Measurements from ENCODE around the gene ZNF763.
"Not testable (repeated sequence)": the region's sequence is repeated elsewhere in the genome, so short reads cannot be mapped to it uniquely, and the experiment has no call there.

ZNF763 gene

DNA sequence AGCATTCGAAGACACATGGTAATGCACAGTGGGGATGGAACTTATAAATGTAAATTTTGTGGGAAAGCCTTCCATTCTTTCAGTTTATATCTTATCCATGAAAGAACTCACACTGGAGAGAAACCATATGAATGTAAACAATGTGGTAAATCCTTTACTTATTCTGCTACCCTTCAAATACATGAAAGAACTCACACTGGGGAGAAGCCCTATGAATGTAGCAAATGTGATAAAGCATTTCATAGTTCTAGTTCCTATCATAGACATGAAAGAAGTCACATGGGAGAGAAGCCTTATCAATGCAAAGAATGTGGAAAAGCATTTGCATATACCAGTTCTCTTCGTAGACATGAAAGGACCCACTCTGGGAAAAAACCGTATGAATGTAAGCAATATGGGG lies 16.2 kb upstream of the ZNF763 start:
- no CpG with 5 or more reads among the region's 3 CpGs for WGBS (ENCODE audit: insufficient coverage)
- POLR2A ChIA-PET: no interaction called here
- peaks cover 35 to 94% (median 69%) of the 10 kb centered on the region in 4 experiments for H3K36me3 ChIP-seq (ENCODE audit: control insufficient read depth in 4 of 4, insufficient read depth in 4 of 4, low read length in 3 of 4)
- CTCF ChIA-PET: no interaction called here
- H3K27ac ChIP-seq (ENCODE audit: insufficient read depth in 1 of 2, low read depth in 1 of 2, low read length in 2 of 2, poor library complexity in 1 of 2, severe bottlenecking in 2 of 2): no peak overlapping the region
- no peaks in the 10 kb centered on the region for H3K4me1 ChIP-seq (ENCODE audit: control extremely low read depth in 1 of 4, control insufficient read depth in 4 of 4, insufficient read depth in 4 of 4, low read length in 3 of 4)
- peaks cover 26 to 98% (median 87%) of the 10 kb centered on the region in 5 experiments for H3K9me3 ChIP-seq (ENCODE audit: control extremely low read depth in 1 of 5, control insufficient read depth in 4 of 5, insufficient read depth in 2 of 5, low read depth in 1 of 5, low read length in 4 of 5)
- DNase-seq: peak in 1 of 3 donors; percentile 30
- no peak overlapping the region for H3K4me3 ChIP-seq (ENCODE audit: control insufficient read depth in 1 of 7, extremely low read depth in 1 of 7, insufficient read depth in 4 of 7, low read depth in 2 of 7, low read length in 6 of 7)
- no peaks in the 10 kb centered on the region for H3K27me3 ChIP-seq (replicated peaks in 2 of 5; ENCODE audit: control insufficient read depth in 4 of 5, insufficient read depth in 5 of 5, low read length in 4 of 5)

DNA sequence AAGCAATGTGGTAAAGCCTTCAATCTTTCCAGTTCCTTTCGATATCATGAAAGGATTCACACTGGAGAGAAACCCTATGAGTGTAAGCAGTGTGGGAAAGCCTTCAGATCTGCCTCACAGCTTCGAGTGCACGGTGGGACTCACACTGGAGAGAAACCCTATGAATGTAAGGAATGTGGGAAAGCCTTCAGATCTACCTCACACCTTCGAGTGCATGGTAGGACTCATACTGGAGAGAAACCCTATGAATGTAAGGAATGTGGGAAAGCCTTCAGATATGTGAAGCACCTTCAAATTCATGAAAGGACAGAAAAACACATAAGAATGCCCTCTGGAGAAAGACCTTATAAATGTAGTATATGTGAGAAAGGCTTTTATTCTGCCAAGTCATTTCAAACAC lies 15.6 kb upstream of the ZNF763 start:
- 100% methylated on average over 3 of the region's 4 CpGs for WGBS (ENCODE audit: insufficient coverage)
- POLR2A ChIA-PET: no interaction called here
- Histone ChIP-seq H3K9me3 (ENCODE audit: control extremely low read depth in 1 of 5, control insufficient read depth in 4 of 5, insufficient read depth in 2 of 5, low read depth in 1 of 5, low read length in 4 of 5) (peaks cover 25 to 96% (median 84%) of the 10 kb centered on the region in 5 experiments), H3K4me1 (ENCODE audit: control extremely low read depth in 1 of 4, control insufficient read depth in 4 of 4, insufficient read depth in 4 of 4, low read length in 3 of 4) (no peaks in the 10 kb centered on the region), H3K27me3 (replicated peaks in 2 of 5; ENCODE audit: control insufficient read depth in 4 of 5, insufficient read depth in 5 of 5, low read length in 4 of 5) (no peaks in the 10 kb centered on the region), H3K27ac (ENCODE audit: insufficient read depth in 1 of 2, low read depth in 1 of 2, low read length in 2 of 2, poor library complexity in 1 of 2, severe bottlenecking in 2 of 2) (no peak overlapping the region), H3K4me3 (ENCODE audit: control insufficient read depth in 1 of 7, extremely low read depth in 1 of 7, insufficient read depth in 4 of 7, low read depth in 2 of 7, low read length in 6 of 7) (no peak overlapping the region), H3K36me3 (ENCODE audit: control insufficient read depth in 4 of 4, insufficient read depth in 4 of 4, low read length in 3 of 4) (peaks cover 32 to 89% (median 67%) of the 10 kb centered on the region in 4 experiments)
- peak; percentile 7 to 58 (median 34) for DNase-seq
- CTCF ChIA-PET: no interaction called here

DNA sequence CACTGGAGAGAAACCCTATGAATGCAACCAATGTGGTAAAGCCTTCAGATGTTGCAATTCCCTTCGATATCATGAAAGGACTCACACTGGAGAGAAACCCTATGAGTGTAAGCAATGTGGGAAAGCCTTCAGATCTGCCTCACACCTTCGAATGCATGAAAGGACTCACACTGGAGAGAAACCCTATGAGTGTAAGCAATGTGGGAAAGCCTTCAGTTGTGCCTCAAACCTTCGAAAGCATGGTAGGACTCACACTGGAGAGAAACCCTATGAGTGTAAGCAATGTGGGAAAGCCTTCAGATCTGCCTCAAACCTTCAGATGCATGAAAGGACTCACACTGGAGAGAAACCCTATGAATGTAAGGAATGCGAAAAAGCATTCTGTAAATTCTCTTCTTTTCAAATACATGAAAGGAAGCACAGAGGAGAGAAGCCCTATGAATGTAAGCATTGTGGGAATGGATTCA lies 15.2 kb upstream of the ZNF763 start:
- DNase-seq: peak in 1 of 3 donors; percentile 27
- H3K4me1 ChIP-seq (ENCODE audit: control extremely low read depth in 1 of 4, control insufficient read depth in 4 of 4, insufficient read depth in 4 of 4, low read length in 3 of 4); POLR2A ChIA-PET; H3K27ac ChIP-seq (ENCODE audit: insufficient read depth in 1 of 2, low read depth in 1 of 2, low read length in 2 of 2, poor library complexity in 1 of 2, severe bottlenecking in 2 of 2); CTCF ChIA-PET; H3K27me3 ChIP-seq (replicated peaks in 2 of 5; ENCODE audit: control insufficient read depth in 4 of 5, insufficient read depth in 5 of 5, low read length in 4 of 5): not testable (repeated sequence)
- Histone ChIP-seq H3K36me3 (ENCODE audit: control insufficient read depth in 4 of 4, insufficient read depth in 4 of 4, low read length in 3 of 4) (peaks cover 30 to 84% (median 63%) of the 10 kb centered on the region in 4 experiments), H3K9me3 (ENCODE audit: control extremely low read depth in 1 of 5, control insufficient read depth in 4 of 5, insufficient read depth in 2 of 5, low read depth in 1 of 5, low read length in 4 of 5) (peaks cover 24 to 96% (median 83%) of the 10 kb centered on the region in 5 experiments), H3K4me3 (ENCODE audit: control insufficient read depth in 1 of 7, extremely low read depth in 1 of 7, insufficient read depth in 4 of 7, low read depth in 2 of 7, low read length in 6 of 7) (peak overlapping the region in 2 of 7 experiments; percentile 40 to 47)
- 100% methylated on average over 3 of the region's 4 CpGs for WGBS (ENCODE audit: insufficient coverage)

DNA sequence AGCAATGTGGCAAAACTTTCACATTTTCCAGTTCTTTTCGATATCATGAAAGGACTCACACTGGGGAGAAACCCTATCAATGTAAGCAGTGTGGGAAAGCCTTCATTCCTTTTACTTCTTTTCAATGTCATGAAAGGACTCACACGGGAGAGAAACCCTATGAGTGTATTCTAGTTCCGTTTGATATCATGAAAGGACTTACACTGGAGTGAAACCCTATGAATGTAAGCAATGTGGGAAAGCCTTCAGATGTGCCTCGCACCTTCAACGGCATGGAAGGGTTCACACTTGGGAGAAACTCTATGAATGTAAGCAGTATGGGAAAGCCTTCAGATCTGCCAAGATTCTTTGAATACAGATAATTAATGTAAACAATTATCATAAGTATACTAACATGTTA lies 14.5 kb upstream of the ZNF763 start:
- POLR2A ChIA-PET: no interaction called here
- no peaks in the 10 kb centered on the region for H3K4me1 ChIP-seq (ENCODE audit: control extremely low read depth in 1 of 4, control insufficient read depth in 4 of 4, insufficient read depth in 4 of 4, low read length in 3 of 4)
- no peak for DNase-seq
- H3K4me3 ChIP-seq (ENCODE audit: control insufficient read depth in 1 of 7, extremely low read depth in 1 of 7, insufficient read depth in 4 of 7, low read depth in 2 of 7, low read length in 6 of 7): peak overlapping the region in 2 of 7 experiments; percentile 40 to 47
- CTCF ChIA-PET: interaction anchor here (1.4 kb wide), 1 partner anchor 12 kb away, joined by 5 read pairs; no protein-coding TSS in a partner anchor
- no peaks in the 10 kb centered on the region for H3K27me3 ChIP-seq (replicated peaks in 2 of 5; ENCODE audit: control insufficient read depth in 4 of 5, insufficient read depth in 5 of 5, low read length in 4 of 5)
- no peak overlapping the region for H3K27ac ChIP-seq (ENCODE audit: insufficient read depth in 1 of 2, low read depth in 1 of 2, low read length in 2 of 2, poor library complexity in 1 of 2, severe bottlenecking in 2 of 2)
- H3K36me3 ChIP-seq (ENCODE audit: control insufficient read depth in 4 of 4, insufficient read depth in 4 of 4, low read length in 3 of 4): peaks cover 30 to 79% (median 56%) of the 10 kb centered on the region in 4 experiments
- WGBS (ENCODE audit: insufficient coverage): 91% methylated on average over 3 of the region's 5 CpGs
- peaks cover 24 to 93% (median 78%) of the 10 kb centered on the region in 5 experiments for H3K9me3 ChIP-seq (ENCODE audit: control extremely low read depth in 1 of 5, control insufficient read depth in 4 of 5, insufficient read depth in 2 of 5, low read depth in 1 of 5, low read length in 4 of 5)

DNA sequence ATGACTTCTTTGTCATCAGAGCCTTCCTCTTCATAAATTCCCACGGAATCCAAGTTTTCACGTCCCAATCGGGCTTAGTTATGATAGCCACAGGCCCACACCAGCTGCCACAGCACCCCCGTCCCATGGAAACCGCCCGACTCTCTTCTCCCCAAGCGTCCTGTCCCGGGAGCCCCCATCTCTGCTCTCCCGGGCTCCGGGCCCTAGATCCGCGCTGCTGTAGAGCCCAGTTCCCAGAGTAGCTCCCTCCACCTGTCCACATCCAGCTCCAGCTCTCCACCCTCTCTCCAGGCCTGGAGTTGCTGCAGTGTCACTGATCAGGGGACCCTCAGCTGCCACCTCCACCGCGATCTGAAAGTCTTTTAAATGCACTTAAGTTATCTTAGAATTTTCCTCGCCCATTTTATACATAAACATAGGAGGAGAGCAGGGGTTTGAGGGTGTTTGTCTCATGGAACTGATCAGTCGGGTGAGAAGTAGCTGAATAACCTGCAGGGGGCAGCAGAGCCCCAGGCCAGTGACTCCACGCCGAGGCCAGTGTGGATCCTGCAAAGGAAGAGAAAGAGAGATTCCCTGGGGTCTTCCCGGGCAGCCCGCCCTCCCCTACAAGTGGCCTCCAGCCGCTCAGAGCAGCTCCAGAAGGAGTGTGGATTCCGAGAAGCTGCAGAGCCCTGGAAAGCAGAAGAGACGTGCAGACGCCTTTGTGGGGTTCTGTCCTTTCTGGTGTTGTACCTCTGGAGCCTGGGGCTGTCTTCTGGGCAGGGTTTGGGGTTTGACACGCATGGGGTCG lies 1.1 kb upstream of the ZNF763 start:
- ChIA-PET CTCF (interaction anchor here (0.8 to 5.1 kb wide), 20 partner anchors 9 to 384 kb away, joined by 3 to 47 read pairs (median 6); partner anchors contain the start of genes ZNF491, ZNF700 and ZNF878), POLR2A (interaction anchor here (0.5 to 2.5 kb wide), 4 partner anchors 11 to 392 kb away, joined by 3 to 22 read pairs (median 4); no protein-coding TSS in a partner anchor)
- Histone ChIP-seq H3K27ac (ENCODE audit: insufficient read depth in 1 of 2, low read depth in 1 of 2, low read length in 2 of 2, poor library complexity in 1 of 2, severe bottlenecking in 2 of 2) (no peak overlapping the region), H3K36me3 (ENCODE audit: control insufficient read depth in 4 of 4, insufficient read depth in 4 of 4, low read length in 3 of 4) (peaks cover 0 to 2% (median 0%) of the 10 kb centered on the region in 4 experiments), H3K4me3 (ENCODE audit: control insufficient read depth in 1 of 7, extremely low read depth in 1 of 7, insufficient read depth in 4 of 7, low read depth in 2 of 7, low read length in 6 of 7) (peak overlapping the region in 3 of 7 experiments; percentile 89 to 99 (median 94)), H3K27me3 (replicated peaks in 2 of 5; ENCODE audit: control insufficient read depth in 4 of 5, insufficient read depth in 5 of 5, low read length in 4 of 5) (no peaks in the 10 kb centered on the region), H3K4me1 (ENCODE audit: control extremely low read depth in 1 of 4, control insufficient read depth in 4 of 4, insufficient read depth in 4 of 4, low read length in 3 of 4) (peaks cover 0 to 22% (median 18%) of the 10 kb centered on the region in 4 experiments), H3K9me3 (ENCODE audit: control extremely low read depth in 1 of 5, control insufficient read depth in 4 of 5, insufficient read depth in 2 of 5, low read depth in 1 of 5, low read length in 4 of 5) (no peaks in the 10 kb centered on the region)
- WGBS (ENCODE audit: insufficient coverage): 60% methylated on average over 20 of the region's 26 CpGs
- DNase-seq: peak; percentile 73 to 82 (median 75)

DNA sequence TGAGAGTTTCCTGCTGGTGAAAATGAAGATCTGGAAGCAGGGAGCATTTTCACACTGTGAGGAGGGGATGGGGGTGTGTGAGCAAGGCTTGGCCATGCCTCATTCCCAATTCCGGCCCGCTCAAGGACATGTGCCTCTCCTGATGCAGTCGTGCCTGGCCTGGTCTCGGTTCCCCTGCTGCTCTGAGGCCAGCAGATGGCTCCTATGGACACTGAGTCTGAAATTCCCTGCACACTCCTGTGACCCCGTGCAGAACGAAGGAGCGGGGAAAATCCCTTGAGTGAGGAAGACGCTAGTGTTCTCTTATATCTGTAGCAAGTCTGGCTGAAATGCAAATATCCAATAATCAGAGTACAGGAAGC lies 363 bp upstream of the ZNF763 start:
- peaks cover 0 to 5% (median under 1%) of the 10 kb centered on the region in 4 experiments for H3K36me3 ChIP-seq (ENCODE audit: control insufficient read depth in 4 of 4, insufficient read depth in 4 of 4, low read length in 3 of 4)
- WGBS (ENCODE audit: insufficient coverage): 13% methylated on average over 8 of the region's 8 CpGs
- DNase-seq: no peak
- POLR2A ChIA-PET: interaction anchor here (0.6 to 2.5 kb wide), 6 partner anchors 10 to 176 kb away, joined by 3 to 22 read pairs (median 4); partner anchors contain the start of genes ZNF20 and ZNF700
- peaks cover 0 to 22% (median 18%) of the 10 kb centered on the region in 4 experiments for H3K4me1 ChIP-seq (ENCODE audit: control extremely low read depth in 1 of 4, control insufficient read depth in 4 of 4, insufficient read depth in 4 of 4, low read length in 3 of 4)
- peak overlapping the region in 6 of 7 experiments; percentile 83 to 100 (median 95) for H3K4me3 ChIP-seq (ENCODE audit: control insufficient read depth in 1 of 7, extremely low read depth in 1 of 7, insufficient read depth in 4 of 7, low read depth in 2 of 7, low read length in 6 of 7)
- no peaks in the 10 kb centered on the region for H3K27me3 ChIP-seq (replicated peaks in 2 of 5; ENCODE audit: control insufficient read depth in 4 of 5, insufficient read depth in 5 of 5, low read length in 4 of 5)
- CTCF ChIA-PET: interaction anchor here (0.9 to 5.1 kb wide), 11 partner anchors 9 to 383 kb away, joined by 3 to 47 read pairs (median 6); partner anchors contain the start of genes ZNF491 and ZNF700
- H3K9me3 ChIP-seq (ENCODE audit: control extremely low read depth in 1 of 5, control insufficient read depth in 4 of 5, insufficient read depth in 2 of 5, low read depth in 1 of 5, low read length in 4 of 5): no peaks in the 10 kb centered on the region
- H3K27ac ChIP-seq (ENCODE audit: insufficient read depth in 1 of 2, low read depth in 1 of 2, low read length in 2 of 2, poor library complexity in 1 of 2, severe bottlenecking in 2 of 2): peak overlapping the region in 1 of 2 experiments; percentile 52

DNA sequence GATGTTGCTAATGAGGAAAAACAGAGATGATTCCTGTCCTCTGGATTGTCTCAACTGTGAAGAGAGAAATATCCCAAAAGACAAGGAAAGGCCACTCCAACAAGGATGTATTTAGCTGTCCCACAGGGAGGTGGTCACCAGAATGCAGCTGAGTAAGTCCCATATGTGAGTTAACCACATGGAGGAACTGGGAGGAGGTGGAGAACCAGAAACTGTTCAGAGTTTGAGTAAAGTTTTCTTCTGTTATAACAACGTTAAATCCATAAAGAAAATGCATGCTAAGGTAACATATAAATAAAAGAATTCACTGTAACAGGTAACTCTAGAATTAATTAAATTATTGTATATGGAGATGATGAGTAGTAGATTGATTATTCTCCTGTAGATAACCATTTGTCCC lies 5.3 kb downstream of the ZNF763 start:
- Histone ChIP-seq H3K4me1 (ENCODE audit: control extremely low read depth in 1 of 4, control insufficient read depth in 4 of 4, insufficient read depth in 4 of 4, low read length in 3 of 4) (peaks cover 0 to 11% (median 8%) of the 10 kb centered on the region in 4 experiments), H3K27me3 (replicated peaks in 2 of 5; ENCODE audit: control insufficient read depth in 4 of 5, insufficient read depth in 5 of 5, low read length in 4 of 5) (no peaks in the 10 kb centered on the region), H3K4me3 (ENCODE audit: control insufficient read depth in 1 of 7, extremely low read depth in 1 of 7, insufficient read depth in 4 of 7, low read depth in 2 of 7, low read length in 6 of 7) (no peak overlapping the region), H3K9me3 (ENCODE audit: control extremely low read depth in 1 of 5, control insufficient read depth in 4 of 5, insufficient read depth in 2 of 5, low read depth in 1 of 5, low read length in 4 of 5) (peaks cover 0 to 26% (median 7%) of the 10 kb centered on the region in 5 experiments), H3K36me3 (ENCODE audit: control insufficient read depth in 4 of 4, insufficient read depth in 4 of 4, low read length in 3 of 4) (peaks cover 0 to 18% (median 3%) of the 10 kb centered on the region in 4 experiments), H3K27ac (ENCODE audit: insufficient read depth in 1 of 2, low read depth in 1 of 2, low read length in 2 of 2, poor library complexity in 1 of 2, severe bottlenecking in 2 of 2) (no peak overlapping the region)
- DNase-seq: no peak
- POLR2A ChIA-PET: no interaction called here
- CTCF ChIA-PET: no interaction called here
- WGBS (ENCODE audit: insufficient coverage): no CpG with 5 or more reads among the region's 1 CpG

Data from common myeloid progenitor, CD34-positive (primary cell).